ENCODE data around the gene KLHL5.

Gene KLHL5

DNA sequence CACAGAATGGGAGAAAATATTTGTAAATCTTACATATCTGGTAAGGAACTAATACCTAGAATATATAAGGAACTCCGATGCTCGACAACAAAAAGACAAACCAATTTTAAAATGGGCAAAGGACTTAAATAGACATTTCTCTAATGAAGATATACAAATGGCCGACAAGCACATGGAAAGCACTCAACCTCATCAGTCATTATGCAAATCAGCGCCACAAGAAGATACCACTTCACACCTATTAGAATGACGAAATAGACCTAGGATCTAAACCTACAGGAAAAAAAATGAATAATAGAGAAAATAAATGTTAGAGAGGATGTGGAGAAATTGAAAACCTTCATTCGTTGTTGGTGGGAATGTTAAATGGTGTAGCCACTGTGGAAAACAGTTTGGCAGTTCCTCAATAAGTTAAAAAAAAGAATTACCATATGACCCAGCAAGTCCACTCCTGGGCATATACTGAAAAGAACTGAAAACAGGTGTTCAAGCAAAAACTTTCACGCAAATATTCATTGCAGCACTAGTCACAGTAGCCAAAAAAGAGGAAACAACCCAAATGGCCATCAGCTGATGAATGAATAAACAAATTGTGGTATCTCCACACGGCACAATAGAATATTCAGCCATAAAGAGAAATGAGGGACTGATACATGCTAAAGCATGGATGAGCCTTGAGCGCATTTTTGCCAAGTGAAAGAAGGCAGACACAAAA lies 63.0 kb downstream of the KLHL5 start:
- Histone ChIP-seq H2AFZ (ENCODE audit: low read length) (no peak overlapping the region), H3K4me1 (ENCODE audit: insufficient read depth, low read length, poor library complexity, severe bottlenecking) (no peaks in the 10 kb centered on the region), H3K4me2 (ENCODE audit: low read depth, low read length, poor library complexity, severe bottlenecking) (no peak overlapping the region), H3K9me3 (ENCODE audit: insufficient read depth, low read depth, low read length) (no peaks in the 10 kb centered on the region), H3K9ac (ENCODE audit: low read depth, low read length, poor library complexity, severe bottlenecking) (no peak overlapping the region), H3K79me2 (ENCODE audit: insufficient read depth, low read length) (no peaks in the 10 kb centered on the region), H4K20me1 (ENCODE audit: insufficient read depth, low read length, poor library complexity, severe bottlenecking) (no peaks in the 10 kb centered on the region), H3K4me3 (ENCODE audit: low read length, poor library complexity, severe bottlenecking) (no peak overlapping the region), H3K9me2 (replicated peaks; ENCODE audit: low read depth, low read length) (no peaks in the 10 kb centered on the region), H3K36me3 (ENCODE audit: insufficient read depth, low read length) (peaks cover 5% of the 10 kb centered on the region; the same call in 1 of the 2 replicates), H3F3A (ENCODE audit: low read depth) (no peaks in the 10 kb centered on the region), H3K27me3 (ENCODE audit: insufficient read depth, low read length, poor library complexity, severe bottlenecking) (no peaks in the 10 kb centered on the region)
- TF ChIP-seq EZH2phosphoT487 (IDR thresholded peaks at IDR 0.05; ENCODE audit: borderline replicate concordance): no peak
- TF ChIP-seq, protein P1, sequence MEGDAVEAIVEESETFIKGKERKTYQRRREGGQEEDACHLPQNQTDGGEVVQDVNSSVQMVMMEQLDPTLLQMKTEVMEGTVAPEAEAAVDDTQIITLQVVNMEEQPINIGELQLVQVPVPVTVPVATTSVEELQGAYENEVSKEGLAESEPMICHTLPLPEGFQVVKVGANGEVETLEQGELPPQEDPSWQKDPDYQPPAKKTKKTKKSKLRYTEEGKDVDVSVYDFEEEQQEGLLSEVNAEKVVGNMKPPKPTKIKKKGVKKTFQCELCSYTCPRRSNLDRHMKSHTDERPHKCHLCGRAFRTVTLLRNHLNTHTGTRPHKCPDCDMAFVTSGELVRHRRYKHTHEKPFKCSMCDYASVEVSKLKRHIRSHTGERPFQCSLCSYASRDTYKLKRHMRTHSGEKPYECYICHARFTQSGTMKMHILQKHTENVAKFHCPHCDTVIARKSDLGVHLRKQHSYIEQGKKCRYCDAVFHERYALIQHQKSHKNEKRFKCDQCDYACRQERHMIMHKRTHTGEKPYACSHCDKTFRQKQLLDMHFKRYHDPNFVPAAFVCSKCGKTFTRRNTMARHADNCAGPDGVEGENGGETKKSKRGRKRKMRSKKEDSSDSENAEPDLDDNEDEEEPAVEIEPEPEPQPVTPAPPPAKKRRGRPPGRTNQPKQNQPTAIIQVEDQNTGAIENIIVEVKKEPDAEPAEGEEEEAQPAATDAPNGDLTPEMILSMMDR (conservative IDR thresholded peaks at IDR 0.05; ENCODE audit: low read length): no peak

DNA sequence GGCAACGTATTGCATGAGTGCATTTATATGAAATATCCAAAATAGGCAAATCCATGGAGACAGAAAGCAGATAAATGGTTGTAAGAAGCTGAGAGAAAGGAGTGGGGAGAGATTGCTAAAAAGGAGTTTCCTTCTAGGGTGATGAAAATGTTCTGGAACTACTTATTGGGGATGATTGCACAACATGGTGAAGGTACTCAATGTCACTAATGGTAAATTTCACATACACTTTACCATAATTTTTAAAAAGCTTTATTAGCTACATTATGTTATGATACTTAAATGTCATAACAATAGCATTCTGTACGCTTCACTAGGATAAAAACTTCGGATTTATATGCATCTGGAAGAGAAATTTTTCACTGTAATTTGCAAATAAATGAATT lies 63.6 kb downstream of the KLHL5 start:
- H3K9me3 ChIP-seq (ENCODE audit: insufficient read depth, low read depth, low read length): no peaks in the 10 kb centered on the region
- no peaks in the 10 kb centered on the region for H3K27me3 ChIP-seq (ENCODE audit: insufficient read depth, low read length, poor library complexity, severe bottlenecking)
- no peaks in the 10 kb centered on the region for H3K79me2 ChIP-seq (ENCODE audit: insufficient read depth, low read length)
- H3K9ac ChIP-seq (ENCODE audit: low read depth, low read length, poor library complexity, severe bottlenecking): no peak overlapping the region
- H3K9me2 ChIP-seq (replicated peaks; ENCODE audit: low read depth, low read length): no peaks in the 10 kb centered on the region
- H3K4me1 ChIP-seq (ENCODE audit: insufficient read depth, low read length, poor library complexity, severe bottlenecking): no peaks in the 10 kb centered on the region
- H3K4me2 ChIP-seq (ENCODE audit: low read depth, low read length, poor library complexity, severe bottlenecking): no peak overlapping the region
- H4K20me1 ChIP-seq (ENCODE audit: insufficient read depth, low read length, poor library complexity, severe bottlenecking): no peaks in the 10 kb centered on the region
- no peak overlapping the region for H3K4me3 ChIP-seq (ENCODE audit: low read length, poor library complexity, severe bottlenecking)
- H3K36me3 ChIP-seq (ENCODE audit: insufficient read depth, low read length): 0 out of 2 replicates have a peak, but pooled peaks cover 5% of the 10 kb centered on the region
- H2AFZ ChIP-seq (ENCODE audit: low read length): no peak overlapping the region
- no peaks in the 10 kb centered on the region for H3F3A ChIP-seq (ENCODE audit: low read depth)
- no peak for TF ChIP-seq EZH2phosphoT487 (IDR thresholded peaks at IDR 0.05; ENCODE audit: borderline replicate concordance)
- TF ChIP-seq, protein P1 (conservative IDR thresholded peaks at IDR 0.05; ENCODE audit: low read length): no peak

DNA sequence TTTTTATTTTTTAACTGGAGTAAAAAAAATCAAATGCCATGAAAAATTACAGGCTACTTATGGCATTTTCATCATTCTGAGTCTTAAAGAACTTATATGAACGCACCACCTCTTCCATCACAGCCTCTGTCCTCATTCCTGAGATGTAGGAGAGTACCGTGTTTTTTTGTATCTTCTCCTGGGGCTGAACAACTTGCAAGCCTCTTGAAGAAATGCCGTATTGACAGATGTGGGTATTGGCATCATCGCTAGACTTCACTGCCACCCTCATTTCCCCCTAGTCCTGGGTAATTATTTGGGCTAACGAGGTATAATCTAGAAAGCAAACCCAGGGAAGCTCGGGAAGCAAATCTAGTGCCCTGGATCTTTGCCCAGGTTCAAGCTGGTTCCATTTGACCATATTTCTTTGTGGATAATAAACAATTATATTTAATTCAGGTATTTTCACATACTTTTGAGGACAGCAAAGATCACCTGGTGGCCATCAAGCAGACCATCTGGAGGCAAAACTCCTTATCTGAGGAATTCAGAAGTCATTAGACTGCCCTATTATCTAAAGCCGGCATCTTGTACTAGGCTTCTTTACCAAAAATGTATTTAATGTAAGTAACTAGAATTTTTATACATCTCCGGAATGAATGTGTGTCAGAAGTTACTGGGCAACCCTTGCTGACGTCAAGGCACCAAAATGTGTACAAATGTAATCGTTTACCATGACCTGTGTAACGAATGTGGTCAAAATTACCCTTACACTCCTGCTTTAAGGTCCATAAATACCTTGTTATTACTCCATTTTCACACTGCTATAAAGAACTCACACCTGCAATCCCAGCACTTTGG lies 64.4 kb downstream of the KLHL5 start:
- Histone ChIP-seq H3K9me3 (ENCODE audit: insufficient read depth, low read depth, low read length) (no peaks in the 10 kb centered on the region), H3K4me3 (ENCODE audit: low read length, poor library complexity, severe bottlenecking) (no peak overlapping the region), H3K9me2 (replicated peaks; ENCODE audit: low read depth, low read length) (no peaks in the 10 kb centered on the region), H3K4me1 (ENCODE audit: insufficient read depth, low read length, poor library complexity, severe bottlenecking) (no peaks in the 10 kb centered on the region), H3K79me2 (ENCODE audit: insufficient read depth, low read length) (no peaks in the 10 kb centered on the region), H3K9ac (ENCODE audit: low read depth, low read length, poor library complexity, severe bottlenecking) (no peak overlapping the region), H3K27me3 (ENCODE audit: insufficient read depth, low read length, poor library complexity, severe bottlenecking) (no peaks in the 10 kb centered on the region), H4K20me1 (ENCODE audit: insufficient read depth, low read length, poor library complexity, severe bottlenecking) (no peaks in the 10 kb centered on the region), H3K4me2 (ENCODE audit: low read depth, low read length, poor library complexity, severe bottlenecking) (no peak overlapping the region), H2AFZ (ENCODE audit: low read length) (no peak overlapping the region), H3K36me3 (ENCODE audit: insufficient read depth, low read length) (no peaks in the 10 kb centered on the region), H3F3A (ENCODE audit: low read depth) (no peaks in the 10 kb centered on the region)
- TF ChIP-seq, protein P1 (conservative IDR thresholded peaks at IDR 0.05; ENCODE audit: low read length): no peak

All from Loucy (cell line).